Measurements from ENCODE around the gene UQCC3.
"Not testable (repeated sequence)": the region's sequence is repeated elsewhere in the genome, so short reads cannot be mapped to it uniquely, and the experiment has no call there.

Gene UQCC3

DNA sequence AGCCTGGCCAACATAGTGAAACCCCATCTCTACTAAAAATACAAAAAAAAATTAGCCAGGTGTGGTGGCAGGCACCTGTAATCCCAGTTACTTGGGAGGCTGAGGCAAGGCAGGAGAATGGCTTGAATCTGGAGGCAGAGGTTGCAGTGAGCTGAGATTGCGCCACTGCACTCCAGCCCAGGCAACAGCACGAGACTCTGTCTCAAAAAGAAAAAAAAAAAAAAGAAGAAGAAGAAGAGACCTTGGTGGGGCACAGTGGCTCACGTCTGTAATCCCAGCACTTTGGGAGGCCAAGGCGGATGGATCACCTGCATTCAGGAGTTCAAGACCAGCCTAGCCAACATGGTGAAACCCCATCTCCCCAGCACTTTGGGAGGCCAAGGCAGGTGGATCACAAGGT, 32.4 kb downstream of the UQCC3 start:
- not testable (repeated sequence) for DNase-seq

DNA sequence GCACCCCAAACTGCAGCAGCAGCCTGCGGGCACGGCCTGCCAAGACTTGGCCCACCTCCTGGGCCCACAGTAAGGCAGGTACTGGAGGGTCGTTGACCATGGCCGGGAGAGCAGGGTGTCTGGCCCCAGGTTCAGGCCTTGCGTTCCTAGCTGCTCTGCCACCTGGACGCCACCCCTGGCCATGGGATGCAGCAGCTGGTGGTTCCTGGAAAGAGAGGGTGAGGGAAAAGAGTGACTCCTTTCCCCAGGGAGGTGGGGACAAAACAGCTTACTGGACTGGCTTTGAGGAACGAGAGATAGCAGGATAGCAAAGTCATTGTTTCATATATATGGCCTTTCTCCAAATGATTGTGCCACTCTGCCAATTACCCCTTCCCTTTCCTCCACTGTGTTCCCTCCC, 33.9 kb downstream of the UQCC3 start:
- no peak for DNase-seq

DNA sequence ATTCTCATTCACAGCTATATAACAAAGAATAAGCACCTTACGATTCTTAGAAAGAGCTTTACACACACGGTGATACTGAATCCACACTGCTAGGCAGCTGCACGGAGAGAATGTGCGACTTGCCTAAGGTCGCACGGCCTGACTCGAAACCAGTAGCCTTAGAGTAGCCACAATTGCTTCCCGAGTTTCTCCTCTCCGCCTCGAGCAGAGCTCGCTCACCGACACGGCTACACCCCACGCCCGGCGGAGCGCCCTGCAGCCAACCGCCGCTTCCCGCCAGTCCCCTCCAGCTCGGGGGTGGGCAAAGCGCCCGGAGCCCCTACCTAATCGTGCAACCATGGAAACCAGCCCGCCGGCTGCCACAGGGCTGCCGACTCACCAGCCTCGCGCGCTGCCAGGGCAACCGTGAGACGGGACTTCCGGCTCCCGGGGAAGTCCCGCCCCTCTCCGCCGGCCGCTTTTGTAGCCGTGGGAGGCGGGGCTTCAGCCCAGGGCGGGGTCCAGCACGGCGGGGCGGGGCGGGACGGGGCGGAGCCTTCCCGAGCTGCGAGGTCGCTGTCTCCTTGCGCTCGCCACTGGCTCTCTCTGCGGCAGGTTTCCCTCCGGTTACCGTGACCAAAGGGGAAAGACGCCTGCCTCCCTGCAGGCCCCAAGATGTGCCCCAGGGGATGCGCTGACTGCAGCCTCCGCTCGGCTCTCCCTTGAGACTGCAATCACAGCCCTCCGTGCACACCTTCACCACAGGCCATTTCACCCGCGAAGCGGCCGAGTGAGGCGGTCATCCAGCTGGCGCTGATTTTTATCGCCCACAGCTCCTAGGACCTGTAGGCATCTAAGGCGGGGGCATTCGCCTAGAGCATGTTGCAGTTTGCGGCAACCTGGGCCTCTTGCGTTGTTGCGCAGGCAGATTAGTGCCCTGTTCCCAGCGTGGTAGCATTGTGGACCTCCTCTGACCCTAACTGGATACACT, 34.7 kb downstream of the UQCC3 start:
- peak; percentile 91 to 96 (median 92) for DNase-seq

DNA sequence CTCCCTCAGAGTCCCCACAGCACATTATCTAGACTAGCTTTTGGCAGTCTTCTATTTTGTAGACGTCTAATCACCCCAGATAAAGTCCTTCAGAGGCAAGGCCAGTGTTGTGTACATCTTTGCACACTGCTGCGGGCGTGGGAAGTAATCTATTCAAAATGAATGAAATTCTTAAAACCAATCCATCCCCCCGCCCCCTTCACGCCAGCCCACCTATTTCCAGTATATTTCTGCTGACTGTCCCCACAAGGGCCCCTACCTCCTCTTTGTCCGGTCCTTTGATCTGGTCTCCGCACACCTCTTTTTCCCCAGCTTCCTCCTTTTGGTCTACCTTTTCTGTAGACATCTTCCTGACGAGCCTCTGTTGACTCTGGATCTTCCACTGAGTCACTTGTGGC, 35.4 kb downstream of the UQCC3 start:
- DNase-seq: no peak

DNA sequence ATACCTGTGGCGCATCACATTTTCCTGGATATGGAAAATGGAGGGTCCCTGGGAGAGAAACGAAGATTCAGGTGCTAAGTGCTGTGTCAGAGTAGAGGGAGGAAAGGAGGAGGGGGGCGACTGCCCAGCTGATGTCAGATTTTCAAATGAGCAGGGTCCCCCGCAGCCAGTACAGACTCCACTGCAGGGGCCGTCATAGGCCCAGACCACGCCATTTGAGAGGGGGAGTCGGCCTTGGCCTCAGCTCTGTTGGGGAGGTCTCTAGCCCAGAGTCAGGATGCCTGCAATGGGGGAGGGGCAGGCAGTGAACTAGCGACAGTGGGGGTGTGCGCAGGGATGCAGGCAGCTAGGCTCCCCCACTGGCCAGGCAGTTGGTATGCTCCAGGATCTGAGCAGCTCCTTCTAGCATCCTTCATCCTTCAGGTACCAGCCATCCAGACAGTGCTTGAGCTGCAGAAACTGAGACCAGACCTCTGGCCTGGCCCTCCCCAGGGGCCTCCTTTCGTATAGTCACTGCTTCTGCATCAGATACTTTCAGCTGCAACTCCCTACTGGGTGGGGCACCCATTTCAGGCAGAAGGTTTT, 35.9 kb downstream of the UQCC3 start, which contains the start of the genes BSCL2 and GNG3:
TSS of gene BSCL2 (minus strand) at position 148 of the 585 bp plus-strand sequence. CDS start 229 bp downstream, outside the sequence.
TSS of gene GNG3 (plus strand) at position 400 of the 585 bp plus-strand sequence. CDS start 620 bp downstream, outside the sequence.
- DNase-seq: no peak

DNA sequence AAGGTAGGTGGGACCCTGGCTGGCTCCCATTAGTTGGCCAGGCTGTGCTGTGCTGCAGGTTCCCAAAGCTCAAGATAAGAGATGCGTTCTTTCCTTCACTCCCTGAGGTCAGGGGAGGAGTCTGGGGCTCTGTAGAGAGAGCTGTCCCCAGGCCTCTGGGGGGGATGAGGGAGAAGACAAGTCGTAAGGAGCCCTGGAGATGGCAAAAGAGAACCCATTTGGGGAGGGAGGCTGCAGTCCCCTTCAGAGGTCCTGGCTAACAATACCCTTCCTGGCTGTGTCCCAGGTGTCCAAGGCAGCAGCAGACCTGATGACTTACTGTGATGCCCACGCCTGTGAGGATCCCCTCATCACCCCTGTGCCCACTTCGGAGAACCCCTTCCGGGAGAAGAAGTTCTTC, 36.9 kb downstream of the UQCC3 start:
- DNase-seq: no peak

DNA sequence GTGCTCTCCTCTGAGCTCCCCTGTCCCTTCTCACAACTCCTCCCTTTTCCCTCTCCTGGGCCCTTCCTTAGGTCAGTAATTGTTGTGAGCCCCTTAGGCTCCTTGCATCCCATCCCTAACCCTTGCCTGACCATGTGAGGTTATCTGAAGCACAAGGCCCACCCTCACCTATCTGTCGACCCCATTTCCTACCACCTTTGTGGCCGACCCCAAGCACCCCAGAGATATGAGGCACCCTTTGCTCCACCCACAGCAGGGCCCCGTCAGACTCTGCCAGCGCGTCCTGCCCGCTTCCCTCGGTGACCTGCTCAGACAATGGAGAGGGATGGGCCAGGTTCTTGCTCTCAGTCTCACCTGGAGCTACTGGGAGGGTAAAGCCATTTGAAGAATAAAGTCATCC, 37.3 kb downstream of the UQCC3 start:
- peak in 3 of 5 donors; percentile 29 to 36 (median 30) for DNase-seq

DNA sequence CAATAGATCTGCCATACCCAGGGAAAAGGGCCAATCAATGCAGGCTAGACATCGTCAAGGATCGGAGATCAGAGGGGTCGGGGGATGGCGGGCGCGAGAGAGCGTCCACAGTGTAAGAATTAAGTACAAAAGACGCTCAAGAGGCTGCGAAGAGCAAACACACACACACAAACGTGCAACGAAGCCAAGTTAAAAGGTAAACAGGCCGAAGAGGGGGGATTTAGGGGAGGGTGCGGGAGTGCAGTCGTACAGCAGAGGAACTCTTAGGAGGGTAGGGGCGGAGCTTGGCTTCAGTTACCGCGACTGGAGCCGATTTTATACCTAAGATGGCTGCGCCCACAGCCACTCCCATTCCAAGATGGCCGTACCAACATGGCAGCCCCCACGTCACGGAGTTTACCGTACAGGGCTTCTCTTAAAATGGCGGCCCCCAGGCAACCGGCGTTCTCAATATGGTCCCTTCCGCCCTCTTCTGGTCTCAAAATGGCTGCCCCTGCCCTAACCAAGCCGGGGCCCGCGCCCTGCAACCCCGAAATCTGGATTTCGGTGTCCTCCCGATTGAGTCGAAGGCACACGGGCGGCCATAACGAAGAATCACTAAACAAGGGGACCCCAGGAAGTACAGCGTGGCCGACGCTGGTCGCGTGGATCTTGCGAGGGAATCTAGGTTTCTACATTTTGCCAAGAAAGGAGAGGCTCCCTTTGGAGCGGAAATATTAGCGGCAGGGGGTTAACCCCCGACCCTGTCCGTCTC, 38.0 kb downstream of the UQCC3 start:
- peak; percentile 93 to 98 (median 96) for DNase-seq

DNA sequence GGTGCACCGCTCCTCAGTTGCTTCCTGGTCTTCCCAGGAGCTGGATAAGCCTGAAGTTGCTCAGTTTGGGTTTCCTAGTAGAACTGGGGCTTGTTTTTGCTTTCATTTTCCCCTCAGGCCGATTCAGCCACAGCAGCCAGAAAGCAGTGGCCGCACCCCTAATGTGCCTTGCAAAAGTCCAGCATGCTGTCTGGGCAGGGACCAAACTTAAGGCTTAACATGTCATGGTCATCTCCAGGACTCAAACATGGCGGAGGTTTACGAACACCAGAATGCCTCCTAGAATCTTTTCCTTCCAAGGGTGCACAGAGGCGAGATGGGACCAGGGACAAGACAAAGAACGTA, 38.5 kb downstream of the UQCC3 start:
- DNase-seq: peak in 1 of 5 donors; percentile 20

DNA sequence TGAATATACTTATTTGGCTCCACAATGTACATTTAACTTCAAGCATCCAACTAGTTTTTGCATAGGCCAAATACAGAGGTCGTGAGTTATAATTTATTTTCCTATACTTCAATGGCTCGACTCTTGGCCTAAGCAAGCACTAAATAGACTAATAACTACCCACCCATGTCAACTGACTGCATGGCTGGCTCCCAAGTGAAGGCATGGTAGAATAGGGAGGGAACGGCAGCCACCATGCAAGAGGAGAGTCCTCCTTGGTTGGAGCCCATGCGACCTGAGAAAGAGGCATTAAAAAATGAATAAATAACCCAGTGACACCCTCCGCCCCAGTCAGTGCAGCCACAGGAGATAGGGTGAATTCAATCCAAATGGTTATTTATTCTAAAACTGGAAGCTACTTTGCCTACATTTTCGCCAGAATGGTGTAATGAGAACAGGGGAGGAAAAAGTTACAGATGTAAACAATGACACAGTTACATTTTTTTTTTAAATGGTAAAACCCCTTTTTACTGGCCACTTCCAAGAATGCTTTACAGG, 40.9 kb downstream of the UQCC3 start:
- no peak for DNase-seq

DNA sequence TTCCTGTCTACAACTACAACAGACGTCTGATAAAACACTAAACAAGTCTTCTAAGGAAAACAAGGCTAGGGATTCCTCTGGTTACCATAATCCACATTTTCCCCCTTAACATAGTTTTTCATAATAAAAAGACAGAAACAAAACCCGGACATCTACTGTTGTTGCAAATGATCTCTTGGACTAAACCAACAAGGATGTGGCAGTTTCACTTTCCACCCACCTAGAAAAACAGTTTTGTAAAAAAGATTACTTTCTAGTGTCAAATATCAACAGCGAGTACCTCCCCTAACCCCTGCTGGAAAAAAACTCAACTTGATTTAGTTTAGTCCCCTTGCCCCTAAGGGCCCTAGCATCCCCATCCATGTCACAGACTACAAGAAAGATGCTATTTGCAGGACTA, 41.4 kb downstream of the UQCC3 start:
- peak in 1 of 5 donors; percentile 64 for DNase-seq

DNA sequence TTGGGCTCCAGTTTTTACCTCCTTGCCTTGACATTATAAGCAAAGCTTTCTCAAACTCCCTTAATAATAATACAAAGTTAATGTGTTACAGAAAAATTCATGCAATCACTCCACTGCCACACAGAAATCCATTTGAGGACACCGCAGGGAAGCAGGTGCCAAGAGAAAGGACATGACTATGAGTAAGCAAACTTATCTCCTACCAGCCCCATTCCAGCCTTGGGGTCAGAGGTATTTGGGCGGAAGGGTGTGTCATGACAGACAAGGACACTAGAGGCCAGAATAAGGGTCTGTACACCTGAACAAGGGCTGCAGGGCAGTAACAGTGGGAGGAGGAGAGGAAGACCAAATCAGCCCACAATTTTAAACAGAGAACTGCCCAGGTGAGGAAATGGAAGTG, 41.9 kb downstream of the UQCC3 start:
- DNase-seq: no peak

DNA sequence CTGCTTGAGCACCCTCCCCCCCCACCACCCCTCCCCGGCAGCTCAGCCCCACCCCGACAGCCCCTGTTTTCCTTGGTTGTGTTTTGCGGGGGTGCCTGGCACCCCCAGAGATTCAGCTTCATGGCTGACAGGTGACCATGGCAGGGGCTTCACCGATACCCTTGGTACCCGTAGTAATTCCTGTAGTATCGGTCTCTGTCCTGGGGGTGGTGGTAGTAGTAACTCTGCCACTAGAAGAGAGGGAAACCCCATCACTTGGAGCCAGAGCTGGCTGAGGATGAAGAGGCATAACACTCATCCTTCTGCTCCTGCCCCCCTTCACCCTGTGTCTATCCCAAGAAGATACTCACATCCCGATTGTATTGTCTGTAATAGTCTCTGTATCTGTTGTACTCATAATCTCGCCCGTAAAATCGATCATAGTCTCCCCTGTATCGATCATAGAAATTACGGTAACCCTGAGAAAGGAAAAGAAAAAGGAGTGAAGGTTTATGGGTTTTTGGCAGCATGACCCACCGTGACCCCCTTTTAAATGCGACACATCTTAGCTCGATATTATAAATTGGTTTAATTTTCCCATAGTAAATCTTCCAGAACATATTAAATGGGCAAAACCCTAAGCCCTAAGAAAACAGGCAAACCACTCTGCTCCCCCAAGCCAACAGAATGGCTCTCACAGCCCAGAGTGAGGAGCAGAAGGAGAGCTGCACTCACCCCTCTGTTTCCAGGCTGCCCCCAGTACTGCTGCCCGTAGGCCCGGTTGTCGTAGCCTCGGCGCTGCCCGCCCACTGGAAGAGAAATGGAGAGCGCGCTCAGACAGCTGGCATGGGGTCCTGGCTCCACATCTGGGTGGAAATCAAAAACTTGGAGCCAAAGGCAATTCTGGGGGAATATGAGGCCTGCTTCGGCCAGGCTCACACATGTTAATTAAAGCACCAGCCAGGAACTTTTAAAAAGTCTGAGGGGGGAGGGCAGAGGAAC, 44.0 kb downstream of the UQCC3 start:
- no peak for DNase-seq

DNA sequence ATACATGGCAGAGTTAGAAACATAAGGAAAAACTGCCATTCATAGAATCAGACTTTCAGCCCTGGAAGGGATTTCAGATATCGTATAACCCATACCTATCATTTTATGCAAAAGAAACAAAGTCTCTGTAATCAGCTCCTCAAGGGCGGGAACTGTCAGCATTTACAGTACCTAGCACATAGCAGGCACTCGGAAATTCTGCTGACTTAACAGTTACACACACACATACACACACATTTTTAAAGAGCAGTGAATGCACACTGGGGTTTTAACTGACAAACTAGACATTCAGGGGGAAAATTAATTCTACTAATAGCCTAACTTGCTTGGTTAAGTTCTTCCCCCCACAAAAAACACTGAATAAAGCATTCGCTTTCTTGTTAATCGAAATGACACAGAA, 44.7 kb downstream of the UQCC3 start:
- DNase-seq: no peak

DNA sequence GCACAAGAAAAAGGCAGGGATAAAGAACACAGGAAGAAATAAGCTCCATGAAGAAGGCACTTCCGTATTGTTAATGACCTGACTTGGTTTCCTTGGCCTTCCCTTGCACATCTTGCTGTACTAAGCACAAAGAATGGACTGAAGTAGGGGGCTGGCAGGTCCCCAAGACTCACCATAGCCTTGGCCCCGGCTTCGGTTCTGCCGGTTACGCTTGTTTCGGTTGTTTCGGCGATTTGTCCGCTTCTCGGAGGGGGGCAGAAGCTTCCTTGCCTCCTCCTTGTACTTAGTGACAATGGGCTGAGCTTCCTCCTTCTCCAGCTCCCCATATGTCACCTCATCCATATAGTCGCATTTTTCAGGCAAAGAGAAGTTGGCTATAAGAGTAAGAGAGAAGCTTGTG, 45.3 kb downstream of the UQCC3 start:
- DNase-seq: no peak

DNA sequence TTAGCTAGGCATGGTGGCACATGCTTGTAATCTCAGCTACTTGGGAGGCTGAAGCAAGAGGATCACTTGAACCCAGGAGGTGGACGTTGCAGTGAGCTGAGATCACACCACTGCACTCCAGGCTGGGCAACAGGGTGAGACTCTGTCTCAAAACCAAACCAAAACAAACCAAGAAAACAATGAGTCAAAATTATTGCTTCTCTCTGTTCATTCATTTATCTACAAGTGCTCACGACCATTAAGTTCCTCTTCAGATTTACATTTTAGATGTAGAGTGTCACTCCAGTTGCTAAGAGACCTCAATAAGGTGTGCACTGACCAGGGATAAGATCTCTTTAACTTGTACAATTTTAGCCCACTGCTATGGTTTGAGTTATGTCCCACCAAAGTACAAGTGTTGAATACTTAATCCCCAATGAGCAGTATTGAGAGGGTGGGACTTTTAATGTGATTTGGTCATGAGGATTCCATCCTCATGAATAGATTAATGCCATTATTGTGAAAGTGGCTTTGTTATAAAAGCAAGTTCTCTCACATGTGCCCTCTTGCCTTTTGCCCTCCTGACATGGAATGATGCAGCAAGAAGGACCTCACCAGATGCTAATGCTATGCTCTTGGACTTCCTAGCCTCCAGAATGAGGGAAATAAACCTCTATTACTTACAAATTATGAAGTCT, 48.0 kb downstream of the UQCC3 start:
- DNase-seq: no peak

DNA sequence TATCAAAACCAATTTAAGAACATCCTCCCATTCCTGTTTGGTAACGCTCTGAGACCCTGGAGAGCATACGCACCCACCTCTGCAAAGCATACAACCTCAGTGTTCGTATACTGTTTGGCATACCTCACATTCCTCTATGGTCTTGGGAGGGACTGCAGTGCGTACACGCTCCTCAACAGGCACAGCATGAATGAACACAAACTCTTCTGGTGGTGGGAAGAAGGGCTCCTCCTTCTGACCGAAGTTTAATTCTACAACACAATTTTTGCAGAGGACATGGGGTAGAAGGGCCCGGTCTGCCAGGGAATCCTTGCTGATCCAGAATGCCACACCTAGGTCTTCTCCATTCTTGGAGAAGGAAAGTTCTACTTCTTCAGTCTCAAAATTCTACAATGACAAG, 50.5 kb downstream of the UQCC3 start:
- DNase-seq: no peak
